Fibroblast of gingiva (primary cell): ENCODE measurements around the gene ADRM1.

Experiments used
- DNase-seq: peaks from one replicate; pipeline ENCODE4 v3.0.0-alpha.2; 2011; ENCODE audit warnings: low read depth

The ADRM1 gene

GRCh38 chr20:62325172-62325905 lies 22.5 kb downstream of the ADRM1 start:
- no peak for DNase-seq

GRCh38 chr20:62326559-62326958 lies 23.8 kb downstream of the ADRM1 start:
- no peak for DNase-seq

DNA sequence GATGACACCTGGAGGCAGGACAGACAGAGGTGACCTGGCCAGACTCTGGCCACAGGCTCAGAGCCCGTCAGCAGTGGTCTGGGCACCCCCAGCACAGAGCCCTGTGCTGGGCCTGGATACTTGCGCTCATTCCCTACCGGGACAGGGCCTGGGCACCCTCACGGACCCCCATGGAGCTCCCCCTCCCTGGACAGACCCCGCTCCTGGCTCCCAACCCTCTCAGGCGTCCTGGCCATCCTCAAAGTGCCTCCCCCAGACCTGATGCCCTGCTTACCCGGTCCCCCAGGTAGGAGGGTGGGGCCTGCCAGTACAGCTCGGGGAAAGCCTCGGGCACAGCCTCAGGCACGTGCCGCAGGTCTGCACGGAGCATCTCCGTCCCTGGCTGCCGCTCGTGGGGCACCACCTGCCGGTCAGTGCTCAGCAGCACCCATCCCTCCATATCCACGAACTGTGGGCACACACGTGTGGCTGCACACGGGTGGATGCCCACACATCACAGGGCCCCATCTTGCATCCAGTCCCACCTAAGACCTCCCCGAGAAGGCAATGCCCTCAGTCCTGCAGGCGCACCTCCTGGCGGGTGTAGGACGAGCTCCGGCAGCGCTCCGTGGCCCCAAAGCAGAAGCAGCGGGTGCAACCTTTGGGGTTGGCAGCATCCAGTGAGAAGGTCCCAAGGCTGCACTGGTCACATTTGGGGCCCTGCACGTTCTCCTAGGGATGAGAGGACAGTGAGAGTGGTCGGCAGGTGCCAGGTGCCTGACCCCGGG lies 24.3 kb downstream of the ADRM1 start:
- DNase-seq: no peak

DNA sequence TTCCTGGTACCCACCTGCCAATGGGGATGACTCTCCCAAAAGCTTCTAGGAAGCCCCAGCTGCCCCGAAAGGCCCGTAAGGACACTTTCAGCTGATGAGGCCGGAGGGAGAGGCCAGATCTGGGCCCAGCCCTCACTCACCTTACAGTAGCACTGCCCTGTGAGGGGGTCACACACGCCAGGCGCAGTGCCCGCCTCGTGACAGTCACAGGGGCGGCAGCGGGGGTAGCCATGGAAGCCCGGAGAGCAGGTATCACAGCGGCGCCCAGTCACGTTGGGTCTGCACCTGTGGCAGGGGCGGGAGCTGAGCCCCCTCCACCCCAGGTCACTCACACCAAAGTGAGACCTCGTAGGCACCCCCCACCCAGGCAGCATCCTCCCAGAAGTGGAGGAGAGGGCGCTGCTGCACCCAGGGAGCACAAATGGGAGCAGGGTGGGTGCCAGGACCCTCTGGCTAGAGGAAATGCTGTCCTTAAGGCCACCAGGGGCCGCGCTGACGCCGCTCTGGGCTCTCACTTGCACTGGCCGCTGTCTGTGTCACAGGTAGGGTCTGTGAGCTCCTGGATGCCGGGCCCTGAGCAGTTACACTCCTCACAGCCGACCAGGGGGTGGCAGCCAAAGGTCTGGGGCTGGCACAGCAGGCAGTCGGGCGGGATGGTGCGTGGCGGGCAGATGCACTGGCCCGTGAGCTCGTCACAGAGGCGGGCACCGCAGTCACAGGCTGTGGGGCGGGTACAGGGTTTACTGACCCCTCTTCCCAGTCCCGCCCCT lies 25.1 kb downstream of the ADRM1 start:
- DNase-seq: no peak

DNA sequence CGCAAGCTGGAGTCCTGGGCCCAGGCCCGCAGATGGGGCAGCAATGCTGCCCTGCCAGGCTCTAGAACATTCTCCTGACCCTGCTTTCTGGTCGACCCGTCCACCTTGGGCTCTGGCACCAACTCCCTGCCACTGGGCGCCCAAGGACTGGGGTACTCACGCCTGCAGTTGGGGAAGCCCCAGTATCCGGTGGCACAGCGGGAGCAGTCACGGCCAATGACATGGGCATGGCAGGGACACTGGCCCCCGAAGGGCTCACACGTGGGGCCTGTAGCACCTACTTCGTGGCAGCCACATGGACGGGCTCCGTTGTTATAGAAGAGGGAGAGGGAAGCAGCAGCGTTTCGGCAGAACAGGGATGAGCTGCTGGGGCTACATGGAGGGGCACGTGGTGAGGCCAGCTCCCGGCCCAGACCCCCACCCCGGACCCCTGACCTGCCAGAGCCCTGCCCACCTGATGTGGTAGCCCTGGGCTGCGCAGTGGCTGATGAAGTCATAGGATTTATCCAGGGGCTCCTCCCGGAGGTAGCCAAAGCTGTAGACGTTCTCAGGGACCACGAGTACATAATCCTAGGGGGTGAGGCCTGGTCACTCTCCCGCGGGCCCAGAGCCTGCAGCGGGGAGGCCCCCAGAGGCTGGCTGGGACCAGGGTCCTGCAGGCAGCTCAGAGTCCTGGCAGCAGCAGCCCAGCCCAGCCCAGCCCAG lies 26.0 kb downstream of the ADRM1 start:
- DNase-seq: no peak

DNA sequence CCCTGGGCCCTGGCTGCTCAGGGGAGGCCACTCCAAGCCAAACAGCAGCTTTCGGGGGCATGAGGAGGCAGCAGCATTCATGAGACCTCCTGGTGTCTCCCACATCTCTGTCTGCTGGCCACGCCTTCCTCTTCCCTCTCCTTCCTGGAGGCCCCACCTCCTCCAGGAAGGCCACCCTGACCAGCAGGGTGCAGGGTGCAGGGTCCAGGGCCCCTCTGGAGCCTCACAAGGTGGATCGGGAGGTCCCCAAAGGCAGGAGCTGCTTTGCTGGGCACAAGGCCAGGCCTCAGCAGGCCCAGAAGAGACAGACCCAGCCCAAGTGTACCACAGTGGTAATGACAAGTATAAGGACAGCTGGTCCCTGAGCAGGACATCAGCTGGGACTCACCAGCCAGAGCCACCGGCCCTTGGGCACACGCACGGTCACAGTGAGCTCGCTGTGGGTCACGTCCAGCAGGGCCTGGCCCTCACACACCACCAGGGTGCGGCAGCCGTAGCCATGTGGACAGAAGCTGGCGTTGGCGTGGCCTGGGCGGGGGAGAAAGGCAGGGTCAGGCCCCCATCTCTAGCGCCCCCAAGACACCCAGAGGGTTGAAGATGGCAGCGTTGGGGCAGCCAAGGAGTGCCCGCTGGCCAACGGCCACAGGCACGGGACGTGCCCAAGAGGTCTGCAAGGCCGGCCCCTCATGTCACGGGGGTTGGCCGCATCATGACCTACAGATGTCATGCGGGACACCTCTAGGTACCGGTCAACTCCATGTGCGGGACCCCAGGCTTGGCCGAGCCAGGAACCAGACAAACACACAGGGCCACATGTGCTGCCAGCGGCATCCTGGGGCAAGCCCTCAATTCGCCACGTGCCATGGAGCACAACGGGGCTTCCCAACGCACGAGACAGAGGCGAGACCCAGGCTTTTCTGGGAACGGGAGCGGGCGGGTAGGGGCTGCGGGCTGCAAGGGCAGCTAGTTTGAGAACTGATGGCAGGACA lies 26.9 kb downstream of the ADRM1 start:
- DNase-seq: no peak

DNA sequence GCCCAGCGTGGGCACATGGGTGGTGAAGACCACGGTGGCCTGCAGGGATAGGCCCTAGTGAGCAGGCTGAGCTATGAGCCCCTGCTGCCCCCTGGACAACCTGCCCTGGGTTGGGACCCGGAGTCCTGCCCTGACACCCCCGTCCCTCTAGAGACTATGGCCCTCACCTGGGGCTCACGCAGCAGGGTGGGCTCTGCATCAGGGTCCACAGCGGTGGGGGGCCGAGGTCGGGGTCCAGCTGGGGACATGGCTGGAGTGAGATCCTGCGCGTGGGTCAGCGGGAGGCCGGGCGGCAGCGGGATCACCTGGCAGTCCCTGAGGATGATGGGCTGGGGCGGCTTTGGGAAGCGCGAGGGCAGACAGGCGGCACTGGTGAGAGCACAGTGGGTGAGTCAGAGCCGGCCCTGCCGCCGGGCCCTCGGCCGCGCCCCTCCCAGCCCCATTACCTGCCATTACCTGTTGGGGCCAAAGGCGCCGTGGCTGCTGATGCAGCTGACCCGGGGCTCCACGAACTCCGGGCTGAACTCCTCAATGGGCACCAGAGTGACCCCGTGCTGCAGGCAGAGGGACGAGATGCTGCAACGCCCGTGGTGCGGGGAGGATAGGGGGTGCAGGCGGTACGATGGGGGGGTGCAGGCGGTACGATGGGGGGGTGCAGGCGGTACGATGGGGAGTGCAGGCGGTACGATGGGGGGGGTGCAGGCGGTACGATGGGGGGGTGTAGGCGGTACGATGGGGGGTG lies 27.9 kb downstream of the ADRM1 start:
- DNase-seq: no peak

DNA sequence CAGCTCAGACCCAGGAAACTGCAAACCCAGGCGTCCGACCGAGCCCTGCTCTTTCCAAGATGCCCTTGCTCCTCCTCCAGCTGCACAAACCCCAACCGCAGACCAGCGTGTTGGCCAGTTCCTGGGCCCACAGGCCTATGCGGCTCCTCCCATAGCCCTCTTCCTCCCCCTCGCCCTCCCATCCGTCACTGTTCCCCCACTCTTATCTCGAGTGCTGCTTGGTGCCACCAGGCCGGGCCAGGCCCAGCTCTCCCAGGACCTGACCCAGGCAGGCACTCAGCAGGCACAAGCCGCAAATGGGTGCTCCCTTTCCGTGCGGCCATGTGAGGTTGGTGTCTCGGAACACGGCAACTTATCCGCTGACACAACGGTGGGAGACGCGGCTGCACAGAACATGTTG lies 28.6 kb downstream of the ADRM1 start:
- DNase-seq: no peak

GRCh38 chr20:62332421-62332820 lies 29.6 kb downstream of the ADRM1 start:
- DNase-seq: no peak

GRCh38 chr20:62332989-62333819 lies 30.4 kb downstream of the ADRM1 start:
- DNase-seq: no peak

DNA sequence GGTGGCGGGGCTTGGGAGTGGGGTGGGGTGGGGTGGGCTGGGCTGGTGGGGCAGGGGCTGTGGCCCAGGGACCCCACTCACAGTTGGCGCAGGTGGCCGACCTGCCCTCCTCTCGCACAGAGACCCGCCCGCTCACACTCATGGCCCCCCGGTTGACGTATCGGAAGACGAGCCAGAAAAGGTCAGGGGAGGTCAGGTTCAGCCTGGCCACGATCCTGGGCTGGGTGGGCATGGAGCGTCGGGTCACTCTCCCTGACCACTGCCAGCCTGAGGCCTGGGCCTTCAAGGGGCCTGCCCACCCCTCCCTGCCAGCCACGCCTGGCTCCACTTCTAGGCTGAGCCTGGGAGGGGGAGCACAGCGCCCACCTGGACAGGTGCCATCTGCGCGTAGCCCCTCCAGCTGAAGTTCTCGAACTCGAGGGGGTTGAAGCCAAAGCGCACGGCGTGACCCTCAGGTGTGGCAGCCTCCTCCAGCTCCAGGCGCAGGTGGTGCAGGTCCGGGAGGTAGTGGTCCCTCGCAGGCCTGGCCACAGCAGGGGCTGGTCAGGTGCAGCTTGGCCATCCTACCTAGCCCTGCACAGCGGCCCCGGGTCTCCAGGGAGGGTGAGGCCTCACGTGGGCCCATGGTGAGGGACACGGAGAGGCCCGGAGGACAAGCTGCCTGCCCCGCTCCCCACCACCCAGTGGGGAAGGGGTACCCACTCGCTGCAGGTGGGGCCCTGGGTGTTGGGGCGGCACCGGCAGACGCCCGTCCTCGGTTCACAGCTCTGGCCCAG lies 31.2 kb downstream of the ADRM1 start:
- DNase-seq: no peak

DNA sequence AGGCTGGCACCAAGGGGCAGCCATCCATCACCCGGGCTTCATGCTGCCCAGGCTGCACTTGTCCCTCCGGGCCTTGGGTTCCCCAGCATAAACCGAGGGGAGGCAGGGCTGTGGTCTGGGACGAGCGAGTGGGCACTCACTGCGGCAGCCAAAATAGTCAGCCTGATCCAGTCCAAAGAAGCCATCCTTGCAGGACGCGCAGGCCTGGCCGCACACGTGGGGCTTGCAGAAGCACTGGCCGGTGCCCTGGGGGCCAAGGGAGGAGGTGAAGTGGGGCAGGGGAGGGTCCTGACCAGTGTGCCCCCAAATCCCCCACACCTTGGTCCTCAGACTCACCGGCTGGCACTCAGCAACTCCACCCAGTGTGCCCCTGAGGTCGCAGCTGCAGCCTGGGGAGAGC lies 32.1 kb downstream of the ADRM1 start:
- DNase-seq: no peak

- no peak for DNase-seq
Observed at GRCh38 chr20:62335532-62335931, 32.7 kb downstream of the ADRM1 start.

- DNase-seq: no peak
Observed at GRCh38 chr20:62336329-62336728, 33.5 kb downstream of the ADRM1 start.

GRCh38 chr20:62336775-62337557 lies 34.2 kb downstream of the ADRM1 start:
- DNase-seq: no peak

DNA sequence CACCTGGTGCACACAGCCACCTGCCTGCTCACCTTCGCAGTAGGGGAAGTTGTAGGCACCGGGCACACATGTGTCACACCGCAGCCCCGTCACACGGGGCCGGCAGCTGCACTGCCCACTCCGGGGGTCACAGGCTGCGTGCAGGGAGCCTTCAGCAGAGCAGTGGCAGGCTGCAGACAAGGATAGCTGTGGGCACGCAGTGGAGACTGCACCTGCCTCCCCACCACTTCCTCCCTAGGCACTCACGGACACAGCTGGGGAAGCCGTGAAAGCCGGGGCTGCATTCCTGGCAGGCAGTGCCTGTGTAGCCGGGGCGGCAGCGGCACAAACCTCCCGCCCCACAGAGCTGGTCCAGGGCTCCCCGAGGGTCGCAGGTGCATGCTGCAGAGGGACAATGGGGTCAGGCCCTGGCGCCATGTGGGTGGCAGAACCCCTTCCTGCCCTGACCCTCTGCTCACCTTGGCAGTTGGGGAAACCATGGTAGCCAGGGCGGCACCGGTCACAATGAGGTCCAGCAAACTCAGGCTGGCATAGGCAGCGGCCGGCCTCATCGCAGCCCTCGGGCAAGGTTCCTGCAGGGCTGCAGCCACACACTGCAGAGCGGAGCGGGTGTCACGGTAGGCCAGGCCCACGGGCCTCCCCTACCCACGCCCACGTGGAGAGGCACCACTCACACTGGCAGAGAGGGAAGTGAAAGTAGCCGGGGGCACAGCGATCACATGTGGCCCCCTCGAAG lies 34.9 kb downstream of the ADRM1 start:
- DNase-seq: no peak

- no peak for DNase-seq
Observed at GRCh38 chr20:62338294-62338620, 35.5 kb downstream of the ADRM1 start.
